H1 (cell line): ENCODE results near the gene TRIM9. TPM values are rescaled to one million over a fixed set of nuclear protein-coding genes. Genes with fewer than 3 reads are reported as not detected.
A peak's percentile ranks its signal among the peaks of the same experiment; 100 is the strongest.

Source experiments
- CTCF ChIA-PET: fragments of 300-600 bp; sonication (Branson Sonifier 250); formaldehyde crosslinking; loops from one replicate; lab custom pipeline; 2021; ENCODE audit not compliant: partially characterized antibody; lab: Charles Lee
- POLR2A ChIA-PET: fragments of 300-600 bp; sonication (Branson Sonifier 250); formaldehyde crosslinking; loops from one replicate; lab custom pipeline; 2021; ENCODE audit warnings: inconsistent platforms; ENCODE audit not compliant: partially characterized antibody; lab: Charles Lee
- DNase-seq, 2 experiments: peaks; one replicate each; pipeline versions ENCODE4 v3.0.0 to v3.0.0-alpha.2; 2010 to 2022; ENCODE audit warnings: low spot score in 2 of 2, low read depth in 1 of 2, mixed read lengths in 1 of 2
- FAIRE-seq: peaks from 2 replicates; lab custom pipeline; 2011; peaks lifted over from hg19 to GRCh38; lab: Jason Lieb, UNC
- H2AFZ ChIP-seq: 2 replicates; pipeline ENCODE4 v1.8.1; 2012; ENCODE audit warnings: low read length, inconsistent platforms
- H2AK5ac ChIP-seq: 2 replicates; pipeline ENCODE4 v1.6.1; 2013; ENCODE audit warnings: low read depth, low read length
- H2BK120ac ChIP-seq: replicated peaks from 2 replicates; pipeline ENCODE3; 2013; ENCODE audit warnings: low read depth, low read length, inconsistent platforms
- H2BK12ac ChIP-seq: 2 replicates; pipeline ENCODE4 v1.6.1; 2013; ENCODE audit warnings: low read depth, low read length
- H2BK15ac ChIP-seq: 2 replicates; pipeline ENCODE4 v1.6.1; 2013; ENCODE audit warnings: low read length
- H2BK20ac ChIP-seq: 2 replicates; pipeline ENCODE4 v1.6.1; 2013; ENCODE audit warnings: low read length
- H2BK5ac ChIP-seq: 2 replicates; pipeline ENCODE4 v1.6.1; 2013; ENCODE audit warnings: low read depth, low read length
- H3K14ac ChIP-seq: 2 replicates; pipeline ENCODE4 v1.6.1; 2013; ENCODE audit warnings: inconsistent platforms; ENCODE audit not compliant: insufficient read length
- H3K18ac ChIP-seq: 2 replicates; pipeline ENCODE4 v1.6.1; 2013; ENCODE audit warnings: low read length; ENCODE audit errors: extremely low read depth
- H3K23ac ChIP-seq: 2 replicates; pipeline ENCODE4 v1.6.1; 2013; ENCODE audit warnings: inconsistent platforms; ENCODE audit not compliant: insufficient read length
- H3K23me2 ChIP-seq: 2 replicates; pipeline ENCODE4 v1.6.1; 2013; ENCODE audit warnings: low read depth, low read length
- H3K27ac ChIP-seq: 2 replicates; pipeline ENCODE4 v1.6.1; 2011; ENCODE audit warnings: low read depth, low read length, inconsistent platforms
- H3K27me3 ChIP-seq, 4 experiments: replicated peaks in 1 of 4; 1 replicate in 1 of 4; 2 replicates in 3 of 4; pipeline versions ENCODE4 v1.6.1 to v1.8.1; 2011 to 2013; ENCODE audit warnings: low read length in 3 of 4, mild to moderate bottlenecking in 3 of 4, inconsistent platforms in 2 of 4, mixed read lengths in 2 of 4, moderate library complexity in 1 of 4; ENCODE audit not compliant: control insufficient read depth in 3 of 4, insufficient read depth in 3 of 4; ENCODE audit errors: extremely low read depth in 1 of 4
- H3K36me3 ChIP-seq, 4 experiments: 2 replicates each; pipeline versions ENCODE4 v1.6.1 to v1.8.1; 2011 to 2013; ENCODE audit warnings: mild to moderate bottlenecking in 4 of 4, low read length in 3 of 4, moderate library complexity in 2 of 4, control low read depth in 1 of 4, inconsistent platforms in 1 of 4; ENCODE audit not compliant: insufficient read depth in 4 of 4, control insufficient read depth in 2 of 4
- H3K4ac ChIP-seq: replicated peaks from 2 replicates; pipeline ENCODE3; 2013; ENCODE audit warnings: low read length, low read depth, mixed read lengths, inconsistent platforms; ENCODE audit not compliant: insufficient read length
- H3K4me1 ChIP-seq, 4 experiments: replicated peaks in 1 of 4; 1 replicate in 1 of 4; 2 replicates in 3 of 4; pipeline versions ENCODE4 v1.6.1 to v1.8.1; 2011 to 2013; ENCODE audit warnings: low read length in 3 of 4, inconsistent platforms in 2 of 4, mixed read lengths in 1 of 4; ENCODE audit not compliant: insufficient read depth in 4 of 4, control insufficient read depth in 3 of 4
- H3K4me2 ChIP-seq, 2 experiments: 2 replicates each; pipeline versions ENCODE4 v1.6.1 to v1.8.1; 2011 to 2013; ENCODE audit warnings: low read depth in 2 of 2, low read length in 2 of 2, control low read depth in 1 of 2, inconsistent platforms in 1 of 2, mild to moderate bottlenecking in 1 of 2; ENCODE audit not compliant: insufficient read depth in 1 of 2
- H3K4me3 ChIP-seq, 4 experiments: fragments of 200-600, 300-600 bp in 1 of 4; sonication (generic), shearing (Covaris generic), sonication (Bioruptor Twin) in 1 of 4; 2 replicates each; pipeline versions ENCODE4 v1.5.1 to v1.8.1; 2011 to 2016; ENCODE audit warnings: low read length in 4 of 4, low read depth in 3 of 4, control low read depth in 2 of 4, inconsistent platforms in 2 of 4, mild to moderate bottlenecking in 2 of 4, mixed read lengths in 1 of 4, moderate library complexity in 1 of 4; ENCODE audit not compliant: insufficient read depth in 2 of 4; ENCODE audit errors: extremely low read depth in 1 of 4
- H3K56ac ChIP-seq: replicated peaks from 2 replicates; pipeline ENCODE3; 2013; ENCODE audit warnings: low read depth, mild to moderate bottlenecking, mixed read lengths, low read length, inconsistent platforms; ENCODE audit not compliant: insufficient read length
- H3K79me1 ChIP-seq: 2 replicates; pipeline ENCODE4 v1.6.1; 2013; ENCODE audit warnings: low read depth, low read length, control low read depth
- H3K79me2 ChIP-seq, 2 experiments: 2 replicates each; pipeline versions ENCODE4 v1.6.1 to v1.8.1; 2012 to 2013; ENCODE audit warnings: low read length in 2 of 2, mild to moderate bottlenecking in 2 of 2, inconsistent platforms in 1 of 2; ENCODE audit not compliant: insufficient read depth in 2 of 2, control insufficient read depth in 1 of 2
- H3K9ac ChIP-seq, 4 experiments: replicated peaks in 1 of 4; 1 replicate in 1 of 4; 2 replicates in 3 of 4; pipeline versions ENCODE4 v1.6.1 to v1.8.1; 2011 to 2013; ENCODE audit warnings: low read depth in 3 of 4, low read length in 3 of 4, control low read depth in 2 of 4, mild to moderate bottlenecking in 2 of 4, moderate library complexity in 2 of 4, inconsistent platforms in 1 of 4; ENCODE audit errors: extremely low read depth in 1 of 4
- H3K9me3 ChIP-seq, 2 experiments: 2 replicates each; pipeline versions ENCODE4 v1.6.1 to v1.8.1; 2012 to 2013; ENCODE audit warnings: mild to moderate bottlenecking in 2 of 2, moderate library complexity in 2 of 2, control low read depth in 1 of 2, inconsistent platforms in 1 of 2, low read depth in 1 of 2, low read length in 1 of 2, mixed read lengths in 1 of 2; ENCODE audit not compliant: insufficient read depth in 2 of 2
- H4K20me1 ChIP-seq, 2 experiments: replicated peaks in 1 of 2; 2 replicates each; pipeline versions ENCODE3 to v1.8.1; 2011 to 2013; ENCODE audit warnings: inconsistent platforms in 2 of 2, low read length in 2 of 2, mild to moderate bottlenecking in 1 of 2; ENCODE audit not compliant: insufficient read depth in 2 of 2, control insufficient read depth in 1 of 2
- H4K5ac ChIP-seq: 2 replicates; pipeline ENCODE4 v1.6.1; 2013; ENCODE audit warnings: low read length, low read depth, mixed read lengths, inconsistent platforms; ENCODE audit not compliant: insufficient read length
- H4K8ac ChIP-seq: 2 replicates; pipeline ENCODE4 v1.8.0; 2013; ENCODE audit warnings: mild to moderate bottlenecking, moderate library complexity, low read length, inconsistent platforms; ENCODE audit not compliant: insufficient read depth; ENCODE audit errors: extremely low read depth
- H4K91ac ChIP-seq: replicated peaks from 2 replicates; pipeline ENCODE3; 2013; ENCODE audit warnings: low read length, mixed read lengths, inconsistent platforms; ENCODE audit not compliant: insufficient read length
- CBX5 ChIP-seq: fragments of 300-800, 300-1000 bp; sonication (generic); IDR thresholded peaks from 2 replicates; pipeline ENCODE4 v1.7.1; 2016; ENCODE audit warnings: antibody characterized with exemption, low read length, low read depth
- CEBPB ChIP-seq: IDR thresholded peaks from 2 replicates; pipeline ENCODE4 v1.6.1; 2012; ENCODE audit warnings: low read depth, low read length
- POLR2A ChIP-seq, 2 experiments: IDR thresholded peaks; 1 replicate in 1 of 2; 2 replicates in 1 of 2; pipeline ENCODE4 v1.6.1; 2011; ENCODE audit warnings: low read depth in 2 of 2, low read length in 2 of 2, mild to moderate bottlenecking in 2 of 2; ENCODE audit errors: control extremely low read depth in 1 of 2
- RAD21 ChIP-seq, 2 experiments: IDR thresholded peaks in 1 of 2; conservative IDR thresholded peaks in 1 of 2; 2 replicates each; pipeline ENCODE4 v1.6.1; 2011; ENCODE audit warnings: low read depth in 2 of 2, low read length in 2 of 2, improper control_type of control experiment in 1 of 2, inconsistent platforms in 1 of 2, mild to moderate bottlenecking in 1 of 2, moderate library complexity in 1 of 2
- RBBP5 ChIP-seq: IDR thresholded peaks from 2 replicates; pipeline ENCODE4 v1.7.1; 2012; ENCODE audit warnings: low read depth, mild to moderate bottlenecking, inconsistent platforms, low read length, moderate library complexity, borderline replicate concordance
- TCF12 ChIP-seq: IDR thresholded peaks from 2 replicates; pipeline ENCODE4 v1.6.1; 2011; ENCODE audit warnings: low read depth, mild to moderate bottlenecking, low read length
- TEAD4 ChIP-seq: IDR thresholded peaks from 2 replicates; pipeline ENCODE4 v1.6.1; 2012; ENCODE audit warnings: low read depth, low read length, inconsistent platforms, mixed read lengths
- ZNF274 ChIP-seq: IDR thresholded peaks from 2 replicates; pipeline ENCODE4 v1.7.0; 2012; ENCODE audit warnings: low read length, borderline replicate concordance; ENCODE audit errors: extremely low read depth
- WGBS, 2 experiments: shearing (Covaris generic) in 1 of 2; methylation state at CpG; one replicate each; pipeline versions ENCODE4 v1.1.6 to v1.1.7; 2013 to 2015; ENCODE audit warnings: low lambda C conversion rate in 2 of 2, mixed read lengths in 2 of 2, inconsistent platforms in 1 of 2, low coverage in 1 of 2, missing lambda C conversion rate in 1 of 2; ENCODE audit not compliant: insufficient replicate concordance in 2 of 2, insufficient coverage in 1 of 2, insufficient read length in 1 of 2; ENCODE audit errors: extremely low coverage in 1 of 2, missing lambda C conversion rate in 1 of 2; 5-methylcytosine and 5-hydroxymethylcytosine counted together
- polyA plus RNA-seq, 7 experiments: library from polyadenylated mRNA; depleted of rRNA in 3 of 7; stranded (reverse) in 5 of 7; unstranded in 2 of 7; fragments of >200 nt in 5 of 7; fragments of 200-250 nt in 2 of 7; gene quantifications; 1 replicate in 5 of 7; 2 replicates in 1 of 7; 4 replicates in 1 of 7; pipeline versions ENCODE4 v1.2.1 to v1.2.3, GENCODE V29; 2011 to 2013; ENCODE audit warnings: missing spikeins in 2 of 7, mixed read lengths in 2 of 7
- total RNA-seq: library from RNA; stranded (reverse); fragmentation: NEBNext Ultra II Directional; extraction: Animal tissue kit (Norgen Biotek cat#: 25700); gene quantifications from 2 replicates; pipeline ENCODE4 v1.2.1, GENCODE V29; 2021
- TF ChIP-seq, protein P1 (sequence below): IDR thresholded peaks from 2 replicates; pipeline ENCODE4 v1.6.1; 2011; ENCODE audit warnings: low read depth, mild to moderate bottlenecking, low read length; ENCODE audit not compliant: insufficient read depth
- TF ChIP-seq, protein P2 (sequence below), 3 experiments: IDR thresholded peaks; 1 replicate in 2 of 3; 2 replicates in 1 of 3; pipeline versions ENCODE4 v1.5.1 to v1.6.1; 2011; ENCODE audit warnings: low read length in 3 of 3, mild to moderate bottlenecking in 3 of 3, inconsistent platforms in 2 of 3, low read depth in 1 of 3, moderate library complexity in 1 of 3; ENCODE audit not compliant: insufficient read depth in 1 of 3; ENCODE audit errors: control extremely low read depth in 1 of 3

The TRIM9 gene
- total and polyA plus RNA-seq, 2 of the 8 experiments (the other 6 are each of a cell fraction or from before 2014, with no cell fraction given), result 2.7 to 5.4 TPM

DNA sequence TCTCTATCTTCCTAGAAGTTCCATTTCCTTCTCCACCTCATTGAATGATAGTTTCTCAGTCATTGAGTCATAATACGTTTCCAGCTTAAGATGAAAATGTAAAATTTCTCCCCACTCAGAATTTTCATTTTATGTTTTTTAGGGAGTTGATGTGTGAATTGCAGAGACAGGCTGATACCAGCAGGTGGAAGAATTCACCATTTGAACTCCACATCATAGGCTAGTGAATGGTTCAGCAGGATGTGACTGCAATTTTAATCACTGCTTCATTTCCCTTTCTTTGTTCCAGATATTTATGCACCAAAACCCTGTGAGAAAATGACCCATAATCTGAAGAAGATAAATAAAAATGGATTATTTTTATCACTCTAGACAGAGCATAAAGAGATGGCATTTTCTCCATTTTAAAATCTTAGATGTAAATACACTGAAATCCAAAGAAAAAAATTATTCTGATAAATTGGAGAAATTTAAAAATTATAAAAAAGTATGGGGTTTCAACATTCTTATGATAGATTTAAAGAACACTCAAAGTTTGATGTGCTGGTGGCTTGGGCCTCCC is 140.0 kb downstream of the TRIM9 start:
- no peak overlapping the region for H2BK15ac ChIP-seq
- H3K79me1 ChIP-seq, result no peaks in the 10 kb centered on the region
- H3K4me1 ChIP-seq, result peaks cover 0 to 5% (median 2%) of the 10 kb centered on the region in 4 experiments; a peak in 3 of 7 replicates
- no peak overlapping the region for H3K56ac ChIP-seq
- no peak overlapping the region for H2BK12ac ChIP-seq
- H3K18ac ChIP-seq, result no peak overlapping the region
- no peaks in the 10 kb centered on the region for H4K20me1 ChIP-seq
- H3K27ac ChIP-seq, result no peak overlapping the region
- H3K4ac ChIP-seq, result no peak overlapping the region
- no peak overlapping the region for H3K9ac ChIP-seq
- H3K23me2 ChIP-seq, result no peaks in the 10 kb centered on the region
- H3K36me3 ChIP-seq, result no peaks in the 10 kb centered on the region
- H3K4me2 ChIP-seq, result no peak overlapping the region
- no peak overlapping the region for H2BK20ac ChIP-seq
- no peak overlapping the region for H3K14ac ChIP-seq
- peaks cover 0 to 4% of the 10 kb centered on the region in 2 experiments; a peak in 1 of 4 replicates for H3K9me3 ChIP-seq
- no peak overlapping the region for H4K91ac ChIP-seq
- no peaks in the 10 kb centered on the region for H3K79me2 ChIP-seq
- H2BK120ac ChIP-seq, result no peak overlapping the region
- CTCF ChIA-PET, result interaction anchor here (0.6 to 2.3 kb wide), 23 partner anchors 9 to 430 kb away, joined by 3 to 10 read pairs (median 4); no protein-coding TSS in a partner anchor
- no peak for DNase-seq
- no peak overlapping the region for H4K8ac ChIP-seq
- H3K23ac ChIP-seq, result no peak overlapping the region
- no peaks in the 10 kb centered on the region for H3K27me3 ChIP-seq
- POLR2A ChIA-PET, result interaction anchor here (0.5 kb wide), 1 partner anchor 287 kb away, joined by 3 read pairs; no protein-coding TSS in a partner anchor
- H3K4me3 ChIP-seq, result no peak overlapping the region
- WGBS, 2 experiments, result 42% methylated on average over 1 of the region's 1 CpG; no CpG with 5 or more reads in 1 of the 2 experiments
- no peak overlapping the region for H2AK5ac ChIP-seq
- no peak overlapping the region for H2AFZ ChIP-seq
- peak; percentile 78 for FAIRE-seq
- no peak overlapping the region for H2BK5ac ChIP-seq
- H4K5ac ChIP-seq, result no peak overlapping the region
- TF ChIP-seq TCF12 (no peak), CEBPB (no peak), POLR2A (IDR thresholded peaks at IDR 0.05; ENCODE audit: control extremely low read depth in 1 of 2, low read depth in 2 of 2, low read length in 2 of 2) (no peak), CBX5 (no peak), ZNF274 (no peak), RBBP5 (no peak), RAD21 (IDR thresholded peaks at IDR 0.05 in 1 of 2, conservative IDR thresholded peaks at IDR 0.05 in 1 of 2; ENCODE audit: low read depth in 2 of 2, low read length in 2 of 2) (peak; percentile 64 to 71), TEAD4 (no peak)
- TF ChIP-seq, protein P1, sequence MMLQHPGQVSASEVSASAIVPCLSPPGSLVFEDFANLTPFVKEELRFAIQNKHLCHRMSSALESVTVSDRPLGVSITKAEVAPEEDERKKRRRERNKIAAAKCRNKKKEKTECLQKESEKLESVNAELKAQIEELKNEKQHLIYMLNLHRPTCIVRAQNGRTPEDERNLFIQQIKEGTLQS, result no peak
- TF ChIP-seq, protein P2, sequence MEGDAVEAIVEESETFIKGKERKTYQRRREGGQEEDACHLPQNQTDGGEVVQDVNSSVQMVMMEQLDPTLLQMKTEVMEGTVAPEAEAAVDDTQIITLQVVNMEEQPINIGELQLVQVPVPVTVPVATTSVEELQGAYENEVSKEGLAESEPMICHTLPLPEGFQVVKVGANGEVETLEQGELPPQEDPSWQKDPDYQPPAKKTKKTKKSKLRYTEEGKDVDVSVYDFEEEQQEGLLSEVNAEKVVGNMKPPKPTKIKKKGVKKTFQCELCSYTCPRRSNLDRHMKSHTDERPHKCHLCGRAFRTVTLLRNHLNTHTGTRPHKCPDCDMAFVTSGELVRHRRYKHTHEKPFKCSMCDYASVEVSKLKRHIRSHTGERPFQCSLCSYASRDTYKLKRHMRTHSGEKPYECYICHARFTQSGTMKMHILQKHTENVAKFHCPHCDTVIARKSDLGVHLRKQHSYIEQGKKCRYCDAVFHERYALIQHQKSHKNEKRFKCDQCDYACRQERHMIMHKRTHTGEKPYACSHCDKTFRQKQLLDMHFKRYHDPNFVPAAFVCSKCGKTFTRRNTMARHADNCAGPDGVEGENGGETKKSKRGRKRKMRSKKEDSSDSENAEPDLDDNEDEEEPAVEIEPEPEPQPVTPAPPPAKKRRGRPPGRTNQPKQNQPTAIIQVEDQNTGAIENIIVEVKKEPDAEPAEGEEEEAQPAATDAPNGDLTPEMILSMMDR (IDR thresholded peaks at IDR 0.05; ENCODE audit: control extremely low read depth in 1 of 3, insufficient read depth in 1 of 3, low read depth in 1 of 3, low read length in 3 of 3), result peak in 2 of 3 experiments; percentile 54 to 61; a peak in 3 of 4 replicates
